Fibroblast of lung (primary cell): ENCODE results near the gene RHOD. TPM values are rescaled to one million over a fixed set of nuclear protein-coding genes. Genes with fewer than 3 reads are reported as not detected.

Source experiments
- DNase-seq, 2 donors: peaks; one replicate each; pipeline versions ENCODE4 v3.0.0 to v3.0.0-alpha.2; 2010; ENCODE audit warnings: low read depth in 2 of 2
- H2AFZ ChIP-seq: 2 replicates; pipeline ENCODE4 v1.5.1; 2012; ENCODE audit warnings: low read length, control low read depth, inconsistent platforms
- H3K27ac ChIP-seq: 2 replicates; pipeline ENCODE4 v1.5.1; 2011; ENCODE audit warnings: low read length, control low read depth; ENCODE audit not compliant: insufficient read depth
- H3K27me3 ChIP-seq: 2 replicates; pipeline ENCODE4 v1.5.1; 2011; ENCODE audit warnings: mild to moderate bottlenecking, low read length; ENCODE audit not compliant: control insufficient read depth, insufficient read depth
- H3K36me3 ChIP-seq: 2 replicates; pipeline ENCODE4 v1.5.1; 2011; ENCODE audit warnings: low read length; ENCODE audit not compliant: control insufficient read depth, insufficient read depth
- H3K4me1 ChIP-seq: 2 replicates; pipeline ENCODE4 v1.5.1; 2011; ENCODE audit warnings: low read length; ENCODE audit not compliant: control insufficient read depth, insufficient read depth; ENCODE audit errors: extremely low read depth
- H3K4me2 ChIP-seq: 2 replicates; pipeline ENCODE4 v1.5.1; 2011; ENCODE audit warnings: low read length, control low read depth; ENCODE audit not compliant: insufficient read depth; ENCODE audit errors: extremely low read depth
- H3K4me3 ChIP-seq, 4 experiments: fragments of 200-600 bp in 1 of 4; sonication (generic) in 1 of 4; replicated peaks in 1 of 4; 2 replicates each; pipeline ENCODE4 v1.5.1; 2011 to 2016; ENCODE audit warnings: low read length in 4 of 4, low read depth in 3 of 4, mild to moderate bottlenecking in 3 of 4, control low read depth in 2 of 4, inconsistent platforms in 1 of 4, mixed read lengths in 1 of 4; ENCODE audit not compliant: insufficient read depth in 1 of 4; ENCODE audit errors: control extremely low read depth in 1 of 4
- H3K79me2 ChIP-seq: 2 replicates; pipeline ENCODE4 v1.5.1; 2012; ENCODE audit warnings: mild to moderate bottlenecking, low read length, inconsistent platforms; ENCODE audit not compliant: control insufficient read depth, insufficient read depth
- H3K9ac ChIP-seq: 2 replicates; pipeline ENCODE4 v1.5.1; 2011; ENCODE audit warnings: mild to moderate bottlenecking, low read length, control low read depth; ENCODE audit not compliant: insufficient read depth
- H3K9me3 ChIP-seq: 2 replicates; pipeline ENCODE4 v1.5.1; 2012; ENCODE audit warnings: low read depth, low read length; ENCODE audit not compliant: control insufficient read depth, insufficient read depth
- H4K20me1 ChIP-seq: 2 replicates; pipeline ENCODE4 v1.5.1; 2011; ENCODE audit warnings: low read length; ENCODE audit not compliant: control insufficient read depth, insufficient read depth; ENCODE audit errors: extremely low read depth
- EZH2 ChIP-seq: IDR thresholded peaks from 2 replicates; pipeline ENCODE4 v1.5.1; 2012; ENCODE audit warnings: low read length, control low read depth, mild to moderate bottlenecking; ENCODE audit errors: missing control alignments
- polyA plus RNA-seq, 2 donors: library from polyadenylated mRNA; depleted of rRNA in 1 of 2; stranded (reverse) in 1 of 2; unstranded in 1 of 2; fragments of >200 nt; gene quantifications; 2 replicates each; pipeline ENCODE4 v1.2.1, GENCODE V29; 2011 to 2012; ENCODE audit warnings: missing spikeins in 1 of 2
- total RNA-seq: library from RNA; depleted of rRNA; stranded (reverse); fragments of >200 nt; gene quantifications from 2 replicates; pipeline ENCODE4 v1.2.1, GENCODE V29; 2014
- TF ChIP-seq, protein P1 (sequence below), 2 donors: IDR thresholded peaks in 1 of 2; conservative IDR thresholded peaks in 1 of 2; 1 replicate in 1 of 2; 2 replicates in 1 of 2; pipeline ENCODE4 v1.5.1; 2011 to 2012; ENCODE audit warnings: low read length in 2 of 2, control low read depth in 1 of 2, inconsistent platforms in 1 of 2, low read depth in 1 of 2, mild to moderate bottlenecking in 1 of 2

Gene RHOD
- total and polyA plus RNA-seq, 2 donors (not counting 1 experiment from before 2014, with no cell fraction given) = 4.7 to 12.9 TPM

DNA sequence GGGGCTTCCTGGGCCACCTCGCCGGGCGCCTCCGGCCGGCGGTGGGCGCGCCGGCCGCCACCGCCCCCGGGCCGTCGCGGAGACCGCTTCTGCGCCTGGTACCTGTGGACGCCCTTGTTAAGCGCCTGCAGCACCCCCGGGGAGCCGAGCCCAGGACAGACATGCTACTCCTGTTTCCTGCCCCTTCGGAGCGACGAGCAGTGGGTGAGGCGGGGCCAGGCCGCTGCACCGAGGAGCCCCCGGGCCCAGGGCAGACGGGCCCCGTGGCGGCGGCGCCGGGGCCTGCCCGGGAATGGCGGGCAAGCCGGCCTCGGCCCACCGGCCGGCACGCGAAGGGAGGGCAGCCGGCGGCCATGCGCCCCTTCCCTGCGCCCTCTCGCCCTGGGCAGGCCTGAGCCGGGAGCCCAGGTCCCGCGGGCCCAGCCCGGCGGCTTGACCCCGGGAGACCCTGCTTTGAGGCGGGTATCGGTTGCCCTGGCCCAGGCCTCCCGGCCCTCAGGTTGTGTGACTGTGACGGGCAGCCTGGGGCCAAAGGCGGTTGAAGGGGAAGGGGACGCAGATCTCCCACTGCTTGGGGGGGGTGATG lies 61.6 kb downstream of the RHOD start:
- TF ChIP-seq EZH2 = no peak
- TF ChIP-seq, protein P1, sequence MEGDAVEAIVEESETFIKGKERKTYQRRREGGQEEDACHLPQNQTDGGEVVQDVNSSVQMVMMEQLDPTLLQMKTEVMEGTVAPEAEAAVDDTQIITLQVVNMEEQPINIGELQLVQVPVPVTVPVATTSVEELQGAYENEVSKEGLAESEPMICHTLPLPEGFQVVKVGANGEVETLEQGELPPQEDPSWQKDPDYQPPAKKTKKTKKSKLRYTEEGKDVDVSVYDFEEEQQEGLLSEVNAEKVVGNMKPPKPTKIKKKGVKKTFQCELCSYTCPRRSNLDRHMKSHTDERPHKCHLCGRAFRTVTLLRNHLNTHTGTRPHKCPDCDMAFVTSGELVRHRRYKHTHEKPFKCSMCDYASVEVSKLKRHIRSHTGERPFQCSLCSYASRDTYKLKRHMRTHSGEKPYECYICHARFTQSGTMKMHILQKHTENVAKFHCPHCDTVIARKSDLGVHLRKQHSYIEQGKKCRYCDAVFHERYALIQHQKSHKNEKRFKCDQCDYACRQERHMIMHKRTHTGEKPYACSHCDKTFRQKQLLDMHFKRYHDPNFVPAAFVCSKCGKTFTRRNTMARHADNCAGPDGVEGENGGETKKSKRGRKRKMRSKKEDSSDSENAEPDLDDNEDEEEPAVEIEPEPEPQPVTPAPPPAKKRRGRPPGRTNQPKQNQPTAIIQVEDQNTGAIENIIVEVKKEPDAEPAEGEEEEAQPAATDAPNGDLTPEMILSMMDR (conservative IDR thresholded peaks at IDR 0.05 in 1 of 2, IDR thresholded peaks at IDR 0.05 in 1 of 2; ENCODE audit: low read depth in 1 of 2, low read length in 2 of 2) = no peak
- peak in 1 of 2 donors; percentile 17 for DNase-seq
- H3K9ac ChIP-seq = peak overlapping the region; percentile 82
- H3K27ac ChIP-seq = peak overlapping the region; percentile 78
- H3K36me3 ChIP-seq = no peaks in the 10 kb centered on the region
- peak overlapping the region; percentile 59 for H3K4me2 ChIP-seq
- peaks cover 40% of the 10 kb centered on the region for H3K79me2 ChIP-seq
- peak overlapping the region in 2 of 4 experiments; percentile 17 to 42 for H3K4me3 ChIP-seq
- peak overlapping the region; percentile 76 for H2AFZ ChIP-seq
- peaks cover 5% of the 10 kb centered on the region for H3K4me1 ChIP-seq
- no peaks in the 10 kb centered on the region for H3K9me3 ChIP-seq
- no peaks in the 10 kb centered on the region for H3K27me3 ChIP-seq
- no peaks in the 10 kb centered on the region for H4K20me1 ChIP-seq

DNA sequence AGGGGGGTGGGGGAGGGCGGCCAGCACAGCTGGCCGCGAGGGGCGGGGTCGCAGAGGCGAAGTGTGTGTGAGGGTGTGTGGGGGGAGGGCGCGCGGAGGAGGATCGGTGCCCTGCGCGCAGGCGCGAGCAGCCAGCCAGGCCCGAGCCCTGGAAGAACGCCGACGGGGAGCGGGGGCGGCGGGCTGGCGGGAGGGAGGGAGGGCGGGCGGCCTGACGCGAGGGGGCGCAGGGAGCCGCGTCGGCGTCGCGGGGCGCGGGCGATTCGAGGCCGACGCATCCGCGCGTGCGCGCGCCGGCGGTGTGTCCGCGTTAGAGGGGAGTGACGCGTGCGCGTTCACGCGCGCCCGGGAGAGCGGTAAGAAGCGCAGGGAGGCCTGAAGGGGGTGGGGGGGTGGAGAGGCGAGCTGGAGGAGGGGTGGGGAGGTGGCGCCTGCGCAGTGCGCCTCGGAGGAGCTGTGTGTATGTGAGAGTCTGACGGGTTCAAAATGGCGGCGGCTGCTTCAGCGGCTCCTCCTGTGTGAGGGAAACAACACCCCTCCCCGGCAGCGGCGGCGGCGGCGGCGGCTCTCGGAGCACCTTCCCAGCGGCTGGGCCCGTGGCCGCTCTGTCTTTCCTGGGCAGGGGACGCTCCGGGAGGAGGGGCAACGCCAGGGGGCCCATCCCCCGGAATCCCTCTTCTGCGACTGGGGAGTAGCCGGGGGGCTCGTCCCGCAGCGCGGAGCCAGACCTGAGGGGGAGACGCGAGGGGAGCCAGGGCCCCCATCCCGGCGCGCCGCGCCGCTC lies 62.3 kb downstream of the RHOD start, which contains the start of gene KDM2A:
TSS of gene KDM2A (plus strand) at position 463 of the 784 bp plus-strand sequence. CDS start 2,054 bp downstream, outside the sequence.
- peaks cover 48% of the 10 kb centered on the region for H3K79me2 ChIP-seq

More for the DNA sequence above, 62.3 kb downstream of the RHOD start, which contains the start of gene KDM2A:
- no peak for TF ChIP-seq EZH2
- TF ChIP-seq, protein P1 (conservative IDR thresholded peaks at IDR 0.05 in 1 of 2, IDR thresholded peaks at IDR 0.05 in 1 of 2; ENCODE audit: low read depth in 1 of 2, low read length in 2 of 2) = no peak
- H3K4me3 ChIP-seq = peak within 1 kb of the TSS; percentile 81 to 99 (median 96)
- H3K4me2 ChIP-seq = peak within 1 kb of the TSS; percentile 62
- peak within 1 kb of the TSS; percentile 76 for H2AFZ ChIP-seq
- peak within 1 kb of the TSS; percentile 87 for H3K27ac ChIP-seq
- peak within 1 kb of the TSS; percentile 94 for H3K9ac ChIP-seq
- no peaks in the 10 kb centered on the region for H3K9me3 ChIP-seq
- peaks cover 5% of the 10 kb centered on the region for H3K4me1 ChIP-seq
- H3K36me3 ChIP-seq = no peaks in the 10 kb centered on the region
- DNase-seq = peak; percentile 98 to 99
- no peaks in the 10 kb centered on the region for H4K20me1 ChIP-seq
- no peaks in the 10 kb centered on the region for H3K27me3 ChIP-seq
